OCI-LY3 (cell line): Measurements from ENCODE around the gene AANAT.
"Not testable (repeated sequence)": the region's sequence is repeated elsewhere in the genome, so short reads cannot be mapped to it uniquely, and the experiment has no call there.

ENCODE experiments used
- EZH2phosphoT487 ChIP-seq: fragments of 200-600 bp; shearing (Covaris generic); IDR thresholded peaks from 2 replicates; pipeline ENCODE4 v1.6.1; 2018; ENCODE audit warnings: antibody characterized with exemption, mixed run types, low read depth
- TF ChIP-seq, protein P1 (sequence below): fragments of 200-600, 300-600 bp; sonication (generic); IDR thresholded peaks from 2 replicates; pipeline ENCODE4 v1.5.1; 2014; ENCODE audit warnings: antibody characterized with exemption, low read length, low read depth

DNA sequence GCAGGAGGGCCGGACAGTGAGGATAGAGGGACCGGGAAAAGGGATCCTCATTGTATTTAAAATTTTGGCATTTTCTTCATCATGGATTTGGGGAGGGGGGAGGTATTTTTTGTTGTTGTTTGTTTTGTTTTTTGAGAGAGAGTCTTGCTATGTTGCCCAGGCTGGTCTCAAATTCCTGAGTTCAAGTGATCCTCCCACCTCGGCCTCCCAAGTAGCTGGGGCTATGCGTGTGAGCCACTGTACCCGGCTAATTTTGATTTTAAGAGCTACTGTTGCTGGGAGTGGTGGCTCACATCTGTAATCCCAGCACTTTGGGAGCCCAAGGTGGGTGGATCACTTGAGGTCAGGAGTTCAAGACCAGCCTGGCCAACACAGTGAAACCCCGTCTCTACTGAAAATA, 47.0 kb downstream of the AANAT start:
- TF ChIP-seq, protein P1, sequence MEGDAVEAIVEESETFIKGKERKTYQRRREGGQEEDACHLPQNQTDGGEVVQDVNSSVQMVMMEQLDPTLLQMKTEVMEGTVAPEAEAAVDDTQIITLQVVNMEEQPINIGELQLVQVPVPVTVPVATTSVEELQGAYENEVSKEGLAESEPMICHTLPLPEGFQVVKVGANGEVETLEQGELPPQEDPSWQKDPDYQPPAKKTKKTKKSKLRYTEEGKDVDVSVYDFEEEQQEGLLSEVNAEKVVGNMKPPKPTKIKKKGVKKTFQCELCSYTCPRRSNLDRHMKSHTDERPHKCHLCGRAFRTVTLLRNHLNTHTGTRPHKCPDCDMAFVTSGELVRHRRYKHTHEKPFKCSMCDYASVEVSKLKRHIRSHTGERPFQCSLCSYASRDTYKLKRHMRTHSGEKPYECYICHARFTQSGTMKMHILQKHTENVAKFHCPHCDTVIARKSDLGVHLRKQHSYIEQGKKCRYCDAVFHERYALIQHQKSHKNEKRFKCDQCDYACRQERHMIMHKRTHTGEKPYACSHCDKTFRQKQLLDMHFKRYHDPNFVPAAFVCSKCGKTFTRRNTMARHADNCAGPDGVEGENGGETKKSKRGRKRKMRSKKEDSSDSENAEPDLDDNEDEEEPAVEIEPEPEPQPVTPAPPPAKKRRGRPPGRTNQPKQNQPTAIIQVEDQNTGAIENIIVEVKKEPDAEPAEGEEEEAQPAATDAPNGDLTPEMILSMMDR, result not testable (repeated sequence)
- TF ChIP-seq EZH2phosphoT487, result not testable (repeated sequence)
